HL-60/S4 treated with retinoic acid at 250 ng/mL for 4 days and 3 days (cell line): ENCODE results near the gene ESPNL.

ENCODE experiments used
- in situ Hi-C: fragments of 300-500 bp; cut with MboI; formaldehyde crosslinking; loops from 2 replicates; pipeline ENCODE4 v1.7.0; 2022; ENCODE audit warnings: low sequenced_read_pairs

ESPNL gene

GRCh38 chr2:238077292-238077691, 22.8 kb upstream of the ESPNL start:
- in situ Hi-C loops: no loop called here

GRCh38 chr2:238079874-238080327, 20.2 kb upstream of the ESPNL start:
- in situ Hi-C loops: no loop called here

GRCh38 chr2:238080518-238080917, 19.6 kb upstream of the ESPNL start:
- in situ Hi-C loops: no loop called here

GRCh38 chr2:238081150-238081549, 19.0 kb upstream of the ESPNL start:
- in situ Hi-C loops: no loop called here

GRCh38 chr2:238081561-238081960, 18.6 kb upstream of the ESPNL start:
- in situ Hi-C loops: no loop called here

- in situ Hi-C loops: no loop called here
These were observed 18.0 kb upstream of the ESPNL start for GRCh38 chr2:238082151-238082550.

- in situ Hi-C loops: no loop called here
These were observed 17.3 kb upstream of the ESPNL start for GRCh38 chr2:238082827-238083226.

GRCh38 chr2:238083919-238084318, 16.2 kb upstream of the ESPNL start:
- in situ Hi-C loops: no loop called here

- in situ Hi-C loops: no loop called here
These were observed 15.4 kb upstream of the ESPNL start for GRCh38 chr2:238084761-238085160.

- in situ Hi-C loops: no loop called here
These were observed 14.2 kb upstream of the ESPNL start for GRCh38 chr2:238085899-238086298.

- in situ Hi-C loops: no loop called here
These were observed 12.9 kb upstream of the ESPNL start for GRCh38 chr2:238087211-238087610.

- in situ Hi-C loops: no loop called here
These were observed 9.3 kb upstream of the ESPNL start for GRCh38 chr2:238090887-238091286.

- in situ Hi-C loops: no loop called here
These were observed 8.6 kb upstream of the ESPNL start for GRCh38 chr2:238091436-238092060.

- in situ Hi-C loops: no loop called here
These were observed 7.6 kb upstream of the ESPNL start for GRCh38 chr2:238092486-238093035.

- in situ Hi-C loops: no loop called here
These were observed 6.7 kb upstream of the ESPNL start for GRCh38 chr2:238093181-238094140.

- in situ Hi-C loops: no loop called here
These were observed 5.6 kb upstream of the ESPNL start for GRCh38 chr2:238094438-238095022.

GRCh38 chr2:238095143-238095542, 5.0 kb upstream of the ESPNL start:
- in situ Hi-C loops: no loop called here

- in situ Hi-C loops: no loop called here
These were observed 3.7 kb upstream of the ESPNL start for GRCh38 chr2:238096311-238097011.

- in situ Hi-C loops: no loop called here
These were observed 2.7 kb upstream of the ESPNL start for GRCh38 chr2:238097201-238097987.
